ENCODE results near the gene PCSK5.
"Not testable (repeated sequence)": the region's sequence is repeated elsewhere in the genome, so short reads cannot be mapped to it uniquely, and the experiment has no call there.

The PCSK5 gene

GRCh38 chr9:76330034-76330433, 439.6 kb downstream of the PCSK5 start:
- DNase-seq = no peak

- no peak for DNase-seq
Observed at GRCh38 chr9:76333388-76333787, 442.9 kb downstream of the PCSK5 start.

- DNase-seq = no peak
Observed at GRCh38 chr9:76333964-76334363, 443.5 kb downstream of the PCSK5 start.

- no peak for DNase-seq
Observed at GRCh38 chr9:76336027-76336426, 445.6 kb downstream of the PCSK5 start.

GRCh38 chr9:76338418-76338817, 447.9 kb downstream of the PCSK5 start:
- DNase-seq = no peak

GRCh38 chr9:76341616-76342015, 451.1 kb downstream of the PCSK5 start:
- no peak for DNase-seq

GRCh38 chr9:76342201-76342600, 451.7 kb downstream of the PCSK5 start:
- no peak for DNase-seq

- DNase-seq = no peak
Observed at GRCh38 chr9:76342858-76343257, 452.4 kb downstream of the PCSK5 start.

- DNase-seq = no peak
Observed at GRCh38 chr9:76349865-76350264, 459.4 kb downstream of the PCSK5 start.

- DNase-seq = no peak
Observed at GRCh38 chr9:76351006-76351405, 460.5 kb downstream of the PCSK5 start.

- DNase-seq = no peak
Observed at GRCh38 chr9:76352026-76352620, 461.6 kb downstream of the PCSK5 start.

GRCh38 chr9:76353280-76353679, 462.8 kb downstream of the PCSK5 start:
- no peak for DNase-seq

- DNase-seq = no peak
Observed at GRCh38 chr9:76354221-76354620, 463.7 kb downstream of the PCSK5 start.

GRCh38 chr9:76355886-76356285, 465.4 kb downstream of the PCSK5 start:
- no peak for DNase-seq

- DNase-seq = no peak
Observed at GRCh38 chr9:76357555-76357954, 467.1 kb downstream of the PCSK5 start.

GRCh38 chr9:76358628-76359280, 468.3 kb downstream of the PCSK5 start:
- DNase-seq = no peak

- DNase-seq = no peak
Observed at GRCh38 chr9:76359365-76359764, 468.9 kb downstream of the PCSK5 start.

GRCh38 chr9:76359766-76360165, 469.3 kb downstream of the PCSK5 start:
- no peak for DNase-seq

- DNase-seq = not testable (repeated sequence)
Observed at GRCh38 chr9:76362332-76363031, 472.0 kb downstream of the PCSK5 start.

GRCh38 chr9:76363032-76363395, 472.5 kb downstream of the PCSK5 start:
- DNase-seq = no peak

GRCh38 chr9:76365028-76365427, 474.6 kb downstream of the PCSK5 start:
- DNase-seq = no peak

GRCh38 chr9:76366275-76366674, 475.8 kb downstream of the PCSK5 start:
- DNase-seq = no peak

GRCh38 chr9:76369583-76369982, 479.1 kb downstream of the PCSK5 start:
- DNase-seq = no peak

GRCh38 chr9:76370396-76371023, 480.0 kb downstream of the PCSK5 start:
- DNase-seq = no peak
